ENCODE measurements around the gene SYT10.

The SYT10 gene

DNA sequence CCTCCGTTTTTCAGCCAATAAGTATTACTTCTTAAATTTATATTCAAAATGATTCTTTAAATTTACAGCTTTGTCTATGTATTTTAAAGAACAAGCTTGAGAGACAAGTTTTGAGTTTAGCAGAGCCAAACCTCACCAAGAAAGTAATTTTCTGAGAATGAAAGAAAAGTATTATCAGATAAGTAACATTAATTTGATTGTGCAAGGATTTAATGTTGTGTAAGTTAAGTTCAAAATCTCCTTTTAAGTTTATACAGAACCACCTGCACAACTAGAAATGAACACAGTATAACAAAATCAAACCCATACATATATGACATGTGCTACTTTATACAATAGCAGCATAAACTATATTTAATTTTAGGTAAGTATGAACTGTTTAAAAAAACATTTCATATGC is 63.5 kb downstream of the SYT10 start:
- Histone ChIP-seq H3K36me3 (ENCODE audit: control insufficient read depth in 1 of 2, insufficient read depth in 2 of 2, low read length in 2 of 2) (no peaks in the 10 kb centered on the region), H3K27ac (ENCODE audit: low read depth, low read length) (no peak overlapping the region), H3K23ac (ENCODE audit: low read length) (no peak overlapping the region), H3K79me2 (ENCODE audit: control insufficient read depth, insufficient read depth, low read length, poor library complexity) (no peaks in the 10 kb centered on the region), H2AFZ (ENCODE audit: insufficient read depth, low read length, poor library complexity) (no peak overlapping the region), H3K4me3 (ENCODE audit: low read depth, low read length) (no peak overlapping the region), H3K4ac (ENCODE audit: low read depth, low read length) (no peak overlapping the region), H3K9ac (ENCODE audit: low read length) (no peak overlapping the region), H2BK120ac (ENCODE audit: insufficient read depth, low read length, poor library complexity) (no peak overlapping the region), H2BK5ac (ENCODE audit: low read depth, low read length, poor library complexity) (no peak overlapping the region), H3K14ac (ENCODE audit: low read length) (no peak overlapping the region), H4K12ac (ENCODE audit: low read depth, low read length) (no peak overlapping the region), H3K9me3 (ENCODE audit: insufficient read depth, low read depth, low read length) (no peaks in the 10 kb centered on the region), H3K4me1 (ENCODE audit: control insufficient read depth in 1 of 2, insufficient read depth in 2 of 2, low read length in 2 of 2) (no peaks in the 10 kb centered on the region), H2AK5ac (ENCODE audit: low read length) (no peak overlapping the region), H3K18ac (ENCODE audit: low read length) (no peak overlapping the region), H4K91ac (ENCODE audit: low read depth, low read length) (no peak overlapping the region), H4K8ac (ENCODE audit: low read depth, low read length) (no peak overlapping the region), H3K27me3 (ENCODE audit: insufficient read depth, low read length) (no peaks in the 10 kb centered on the region), H2BK12ac (ENCODE audit: low read length) (no peak overlapping the region), H3K79me1 (ENCODE audit: low read length) (no peaks in the 10 kb centered on the region), H3K4me2 (ENCODE audit: low read length) (no peak overlapping the region)
- DNase-seq: no peak
- no CpG with 5 or more reads among the region's 1 CpG for WGBS (ENCODE audit: extremely low coverage, insufficient coverage, insufficient read length)

DNA sequence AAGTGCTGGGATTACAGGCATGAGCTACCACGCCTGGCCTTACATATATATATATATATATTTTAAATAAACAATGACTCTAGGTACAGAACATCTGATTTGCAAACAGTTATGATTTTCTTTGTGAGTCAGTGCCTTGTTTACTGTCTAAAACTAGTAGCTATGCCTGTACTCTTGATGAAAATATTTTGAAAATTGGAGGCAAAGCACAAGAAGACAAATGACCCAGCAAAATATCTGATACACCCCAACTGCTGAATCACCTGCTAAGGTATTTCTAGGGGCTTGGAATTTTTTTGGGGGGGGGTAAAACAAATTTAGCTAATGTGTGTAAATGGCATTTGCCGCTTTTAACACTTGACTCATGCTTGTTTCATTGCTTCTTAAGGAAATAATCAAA is 69.3 kb downstream of the SYT10 start:
- no peak overlapping the region for H4K91ac ChIP-seq (ENCODE audit: low read depth, low read length)
- H2BK12ac ChIP-seq (ENCODE audit: low read length): no peak overlapping the region
- no peak overlapping the region for H2BK120ac ChIP-seq (ENCODE audit: insufficient read depth, low read length, poor library complexity)
- H3K14ac ChIP-seq (ENCODE audit: low read length): no peak overlapping the region
- no peak overlapping the region for H3K23ac ChIP-seq (ENCODE audit: low read length)
- no peak overlapping the region for H3K4me2 ChIP-seq (ENCODE audit: low read length)
- H3K79me2 ChIP-seq (ENCODE audit: control insufficient read depth, insufficient read depth, low read length, poor library complexity): no peaks in the 10 kb centered on the region
- no peak overlapping the region for H3K4ac ChIP-seq (ENCODE audit: low read depth, low read length)
- no peaks in the 10 kb centered on the region for H3K79me1 ChIP-seq (ENCODE audit: low read length)
- H3K27me3 ChIP-seq (ENCODE audit: insufficient read depth, low read length): no peaks in the 10 kb centered on the region
- H3K9ac ChIP-seq (ENCODE audit: low read length): no peak overlapping the region
- H2AK5ac ChIP-seq (ENCODE audit: low read length): no peak overlapping the region
- DNase-seq: no peak
- no peak overlapping the region for H4K12ac ChIP-seq (ENCODE audit: low read depth, low read length)
- no peak overlapping the region for H2BK5ac ChIP-seq (ENCODE audit: low read depth, low read length, poor library complexity)
- WGBS (ENCODE audit: extremely low coverage, insufficient coverage, insufficient read length): no CpG with 5 or more reads among the region's 2 CpGs
- no peak overlapping the region for H3K4me3 ChIP-seq (ENCODE audit: low read depth, low read length)
- no peak overlapping the region for H3K18ac ChIP-seq (ENCODE audit: low read length)
- H2AFZ ChIP-seq (ENCODE audit: insufficient read depth, low read length, poor library complexity): no peak overlapping the region
- no peaks in the 10 kb centered on the region for H3K9me3 ChIP-seq (ENCODE audit: insufficient read depth, low read depth, low read length)
- H3K4me1 ChIP-seq (ENCODE audit: control insufficient read depth in 1 of 2, insufficient read depth in 2 of 2, low read length in 2 of 2): no peaks in the 10 kb centered on the region
- no peaks in the 10 kb centered on the region for H3K36me3 ChIP-seq (ENCODE audit: control insufficient read depth in 1 of 2, insufficient read depth in 2 of 2, low read length in 2 of 2)
- H4K8ac ChIP-seq (ENCODE audit: low read depth, low read length): no peak overlapping the region
- H3K27ac ChIP-seq (ENCODE audit: low read depth, low read length): no peak overlapping the region

DNA sequence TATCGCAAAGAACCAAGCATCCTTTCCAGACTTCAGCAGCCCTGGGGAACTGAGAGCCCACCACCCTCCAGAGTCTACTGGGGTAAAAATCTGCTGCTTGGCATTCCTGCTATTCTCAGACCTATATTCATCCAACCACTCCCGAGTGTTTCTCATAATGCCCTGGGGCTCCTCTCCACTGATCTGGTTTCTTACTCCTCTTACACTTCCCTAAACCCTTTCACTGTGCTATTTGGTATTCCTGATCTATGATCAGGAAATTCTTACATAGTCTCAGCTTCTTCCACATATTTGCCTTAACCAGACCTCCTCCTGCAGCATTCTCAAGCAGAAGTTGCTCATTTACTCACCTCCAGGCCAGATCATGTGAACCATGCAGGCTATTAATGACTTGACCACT is 82.4 kb downstream of the SYT10 start:
- DNase-seq: peak; percentile 82 to 91
- no peaks in the 10 kb centered on the region for H3K36me3 ChIP-seq (ENCODE audit: control insufficient read depth in 1 of 2, insufficient read depth in 2 of 2, low read length in 2 of 2)
- H4K91ac ChIP-seq (ENCODE audit: low read depth, low read length): no peak overlapping the region
- H3K79me2 ChIP-seq (ENCODE audit: control insufficient read depth, insufficient read depth, low read length, poor library complexity): no peaks in the 10 kb centered on the region
- H2BK12ac ChIP-seq (ENCODE audit: low read length): no peak overlapping the region
- no peak overlapping the region for H3K27ac ChIP-seq (ENCODE audit: low read depth, low read length)
- no peaks in the 10 kb centered on the region for H3K9me3 ChIP-seq (ENCODE audit: insufficient read depth, low read depth, low read length)
- H3K27me3 ChIP-seq (ENCODE audit: insufficient read depth, low read length): no peaks in the 10 kb centered on the region
- no peaks in the 10 kb centered on the region for H3K79me1 ChIP-seq (ENCODE audit: low read length)
- no peak overlapping the region for H2AK5ac ChIP-seq (ENCODE audit: low read length)
- H4K12ac ChIP-seq (ENCODE audit: low read depth, low read length): no peak overlapping the region
- no peak overlapping the region for H2BK5ac ChIP-seq (ENCODE audit: low read depth, low read length, poor library complexity)
- H3K18ac ChIP-seq (ENCODE audit: low read length): no peak overlapping the region
- no CpG with 5 or more reads among the region's 2 CpGs for WGBS (ENCODE audit: extremely low coverage, insufficient coverage, insufficient read length)
- no peak overlapping the region for H3K14ac ChIP-seq (ENCODE audit: low read length)
- no peak overlapping the region for H2AFZ ChIP-seq (ENCODE audit: insufficient read depth, low read length, poor library complexity)
- peaks cover 0 to 2% of the 10 kb centered on the region in 2 experiments for H3K4me1 ChIP-seq (ENCODE audit: control insufficient read depth in 1 of 2, insufficient read depth in 2 of 2, low read length in 2 of 2)
- H3K9ac ChIP-seq (ENCODE audit: low read length): no peak overlapping the region
- H3K4me3 ChIP-seq (ENCODE audit: low read depth, low read length): no peak overlapping the region
- H3K4ac ChIP-seq (ENCODE audit: low read depth, low read length): no peak overlapping the region
- no peak overlapping the region for H4K8ac ChIP-seq (ENCODE audit: low read depth, low read length)
- H3K4me2 ChIP-seq (ENCODE audit: low read length): no peak overlapping the region
- no peak overlapping the region for H2BK120ac ChIP-seq (ENCODE audit: insufficient read depth, low read length, poor library complexity)
- no peak overlapping the region for H3K23ac ChIP-seq (ENCODE audit: low read length)

DNA sequence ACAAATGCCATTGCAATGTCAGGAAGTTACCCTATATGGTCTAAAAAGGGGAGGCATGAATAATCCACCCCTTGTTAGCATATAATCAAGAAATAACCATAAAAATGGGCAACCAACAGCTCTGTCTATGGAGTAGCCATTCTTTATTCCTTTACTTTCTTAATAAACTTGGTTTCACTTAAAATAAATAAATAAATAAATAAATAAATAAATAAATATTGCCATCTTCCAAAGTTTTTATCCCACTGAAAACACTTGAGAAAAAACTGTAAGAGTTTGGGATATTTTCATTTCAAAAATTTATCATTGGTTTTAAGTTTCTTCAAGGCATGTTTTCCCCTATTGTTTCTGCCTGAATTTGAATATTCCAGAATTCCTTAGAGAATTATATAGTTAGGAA is 89.8 kb downstream of the SYT10 start:
- Histone ChIP-seq H4K8ac (ENCODE audit: low read depth, low read length) (no peak overlapping the region), H3K4me1 (ENCODE audit: control insufficient read depth in 1 of 2, insufficient read depth in 2 of 2, low read length in 2 of 2) (no peaks in the 10 kb centered on the region), H3K79me1 (ENCODE audit: low read length) (no peaks in the 10 kb centered on the region), H3K9me3 (ENCODE audit: insufficient read depth, low read depth, low read length) (no peaks in the 10 kb centered on the region), H3K4me2 (ENCODE audit: low read length) (no peak overlapping the region), H3K9ac (ENCODE audit: low read length) (no peak overlapping the region), H3K27me3 (ENCODE audit: insufficient read depth, low read length) (no peaks in the 10 kb centered on the region), H2BK120ac (ENCODE audit: insufficient read depth, low read length, poor library complexity) (no peak overlapping the region), H3K36me3 (ENCODE audit: control insufficient read depth in 1 of 2, insufficient read depth in 2 of 2, low read length in 2 of 2) (no peaks in the 10 kb centered on the region), H3K4ac (ENCODE audit: low read depth, low read length) (no peak overlapping the region), H2AFZ (ENCODE audit: insufficient read depth, low read length, poor library complexity) (no peak overlapping the region), H3K23ac (ENCODE audit: low read length) (no peak overlapping the region), H4K91ac (ENCODE audit: low read depth, low read length) (no peak overlapping the region), H2BK12ac (ENCODE audit: low read length) (no peak overlapping the region), H3K14ac (ENCODE audit: low read length) (no peak overlapping the region), H2BK5ac (ENCODE audit: low read depth, low read length, poor library complexity) (no peak overlapping the region), H4K12ac (ENCODE audit: low read depth, low read length) (no peak overlapping the region), H3K4me3 (ENCODE audit: low read depth, low read length) (no peak overlapping the region), H3K27ac (ENCODE audit: low read depth, low read length) (no peak overlapping the region), H3K79me2 (ENCODE audit: control insufficient read depth, insufficient read depth, low read length, poor library complexity) (no peaks in the 10 kb centered on the region), H3K18ac (ENCODE audit: low read length) (no peak overlapping the region), H2AK5ac (ENCODE audit: low read length) (no peak overlapping the region)
- DNase-seq: no peak

Measured in trophoblast cell (in vitro differentiated cells and primary cell).